IMR-90 (cell line): Measurements from ENCODE around the gene XRCC3. TPM values are rescaled to one million over a fixed set of nuclear protein-coding genes. Genes with fewer than 3 reads are reported as not detected.

Experiments
- ATAC-seq: fragments of 200-7000 bp; cut with Tn5 transposase; 2 replicates; pipeline ENCODE4 v1.9.1; 2020; ENCODE audit warnings: low read depth, mild to moderate bottlenecking, moderate library complexity
- BruUV-seq: library from RNA; stranded (reverse); fragments of 400-500 nt; replicated peaks from 2 replicates; lab custom pipeline; 2021; lab: Mats Ljungman, UMichigan
- CTCF ChIA-PET: fragments of 300-600 bp; formaldehyde crosslinking; extraction: SDS; loops from one replicate; lab custom pipeline; 2021; ENCODE audit warnings: antibody characterized with exemption; lab: Yijun Ruan, JAX
- POLR2A ChIA-PET: fragments of 300-600 bp; sonication (Branson Sonifier 250); formaldehyde crosslinking; loops from one replicate; lab custom pipeline; 2022; ENCODE audit warnings: antibody characterized with exemption; ENCODE audit not compliant: unreplicated experiment; lab: Charles Lee
- DNase-seq: peaks from one replicate; pipeline ENCODE4 v3.0.0; 2013
- H2AFZ ChIP-seq: replicated peaks from 2 replicates; pipeline ENCODE3; 2013; ENCODE audit warnings: low read length, mild to moderate bottlenecking; ENCODE audit not compliant: poor library complexity
- H2AK5ac ChIP-seq: 2 replicates; pipeline ENCODE4 v1.6.1; 2013; ENCODE audit warnings: low read depth, low read length, inconsistent platforms
- H2AK9ac ChIP-seq: replicated peaks from 2 replicates; pipeline ENCODE3; 2013; ENCODE audit warnings: mild to moderate bottlenecking, low read depth, low read length, moderate library complexity; ENCODE audit not compliant: poor library complexity
- H2BK120ac ChIP-seq: 2 replicates; pipeline ENCODE4 v1.6.1; 2013; ENCODE audit warnings: low read depth, low read length, inconsistent platforms
- H2BK15ac ChIP-seq: 3 replicates; pipeline ENCODE4 v1.6.1; 2013; ENCODE audit warnings: low read depth, low read length, inconsistent platforms
- H2BK20ac ChIP-seq: 2 replicates; pipeline ENCODE4 v1.6.1; 2013; ENCODE audit warnings: low read depth, mild to moderate bottlenecking, inconsistent platforms, low read length, moderate library complexity
- H2BK5ac ChIP-seq: 2 replicates; pipeline ENCODE4 v1.6.1; 2013; ENCODE audit warnings: mild to moderate bottlenecking, low read depth, low read length, inconsistent platforms; ENCODE audit not compliant: poor library complexity, severe bottlenecking
- H3K14ac ChIP-seq: replicated peaks from 2 replicates; pipeline ENCODE4 v1.6.1; 2013; ENCODE audit warnings: low read depth, low read length, inconsistent platforms
- H3K18ac ChIP-seq: 2 replicates; pipeline ENCODE4 v1.6.1; 2013; ENCODE audit warnings: low read depth, low read length, control low read depth
- H3K23ac ChIP-seq: 2 replicates; pipeline ENCODE4 v1.6.1; 2013; ENCODE audit warnings: low read depth, low read length, inconsistent platforms
- H3K27ac ChIP-seq: 2 replicates; pipeline ENCODE4 v1.5.1; 2013; ENCODE audit warnings: mild to moderate bottlenecking, control low read depth, low read length; ENCODE audit not compliant: insufficient read depth
- H3K27me3 ChIP-seq: 2 replicates; pipeline ENCODE4 v1.6.1; 2013; ENCODE audit warnings: low read length; ENCODE audit not compliant: control insufficient read depth, insufficient read depth
- H3K36me3 ChIP-seq: 2 replicates; pipeline ENCODE4 v1.6.1; 2013; ENCODE audit warnings: low read length, mixed read lengths; ENCODE audit not compliant: control insufficient read depth, insufficient read depth
- H3K4ac ChIP-seq: 2 replicates; pipeline ENCODE4 v1.6.1; 2013; ENCODE audit warnings: low read depth, low read length, inconsistent platforms
- H3K4me1 ChIP-seq: 2 replicates; pipeline ENCODE4 v1.6.1; 2013; ENCODE audit warnings: low read length, mixed read lengths; ENCODE audit not compliant: control insufficient read depth, insufficient read depth
- H3K4me2 ChIP-seq: 2 replicates; pipeline ENCODE4 v1.6.1; 2013; ENCODE audit warnings: low read depth, mild to moderate bottlenecking, control low read depth, low read length, moderate library complexity
- H3K4me3 ChIP-seq: 2 replicates; pipeline ENCODE4 v1.5.1; 2013; ENCODE audit warnings: low read depth, mild to moderate bottlenecking, control low read depth, low read length, moderate library complexity; ENCODE audit not compliant: insufficient read depth
- H3K56ac ChIP-seq: 2 replicates; pipeline ENCODE4 v1.6.1; 2013; ENCODE audit warnings: low read length, inconsistent platforms; ENCODE audit not compliant: insufficient read depth; ENCODE audit errors: extremely low read depth
- H3K79me1 ChIP-seq, 2 experiments: 2 replicates each; pipeline ENCODE4 v1.6.1; 2013; ENCODE audit warnings: low read length in 2 of 2, inconsistent platforms in 1 of 2, low read depth in 1 of 2
- H3K9ac ChIP-seq: 2 replicates; pipeline ENCODE4 v1.6.1; 2013; ENCODE audit warnings: low read depth, low read length, control low read depth
- H3K9me1 ChIP-seq: 2 replicates; pipeline ENCODE4 v1.6.1; 2013; ENCODE audit warnings: low read length, inconsistent platforms; ENCODE audit not compliant: insufficient read depth
- H3K9me3 ChIP-seq: 2 replicates; pipeline ENCODE4 v1.6.1; 2013; ENCODE audit warnings: low read length; ENCODE audit not compliant: control insufficient read depth, insufficient read depth
- H4K20me1 ChIP-seq: 2 replicates; pipeline ENCODE4 v1.6.1; 2013; ENCODE audit warnings: low read length, inconsistent platforms; ENCODE audit not compliant: insufficient read depth
- H4K5ac ChIP-seq: 2 replicates; pipeline ENCODE4 v1.6.1; 2013; ENCODE audit warnings: mild to moderate bottlenecking, low read depth, low read length, control low read depth
- H4K8ac ChIP-seq, 2 experiments: 2 replicates each; pipeline ENCODE4 v1.6.1; 2013; ENCODE audit warnings: low read depth in 2 of 2, low read length in 2 of 2, control low read depth in 1 of 2, inconsistent platforms in 1 of 2
- H4K91ac ChIP-seq: 2 replicates; pipeline ENCODE4 v1.6.1; 2013; ENCODE audit warnings: low read depth, low read length, inconsistent platforms; ENCODE audit not compliant: insufficient read depth
- ELK1 ChIP-seq: fragments of 150-350 bp; IDR thresholded peaks from 2 replicates; pipeline ENCODE4 v1.6.1; 2016; ENCODE audit warnings: low read depth, mild to moderate bottlenecking, low read length, moderate library complexity, borderline replicate concordance
- FOS ChIP-seq: fragments of 150-350 bp; IDR thresholded peaks from 2 replicates; pipeline ENCODE4 v1.6.1; 2016; ENCODE audit warnings: low read depth, low read length
- MAZ ChIP-seq: IDR thresholded peaks from 2 replicates; pipeline ENCODE4 v1.6.1; 2012; ENCODE audit warnings: low read depth, mild to moderate bottlenecking, low read length, improper control_type of control experiment, moderate library complexity, borderline replicate concordance
- NFE2L2 ChIP-seq: fragments of 150-350 bp; IDR thresholded peaks from 2 replicates; pipeline ENCODE4 v1.6.1; 2016; ENCODE audit warnings: low read depth, mild to moderate bottlenecking, low read length
- RCOR1 ChIP-seq: IDR thresholded peaks from 2 replicates; pipeline ENCODE4 v1.6.1; 2012; ENCODE audit warnings: mild to moderate bottlenecking, low read length, improper control_type of control experiment; ENCODE audit not compliant: insufficient replicate concordance
- RFX5 ChIP-seq: IDR thresholded peaks from 2 replicates; pipeline ENCODE4 v1.8.0; 2012; ENCODE audit warnings: low read depth, mild to moderate bottlenecking, low read length, moderate library complexity
- SMC3 ChIP-seq: fragments of 150-350 bp; IDR thresholded peaks from 2 replicates; pipeline ENCODE4 v1.6.1; 2016; ENCODE audit warnings: low read depth, mild to moderate bottlenecking, antibody characterized with exemption, low read length, moderate library complexity
- USF2 ChIP-seq: fragments of 150-350 bp; IDR thresholded peaks from 2 replicates; pipeline ENCODE4 v1.6.1; 2017; ENCODE audit warnings: mild to moderate bottlenecking, antibody characterized with exemption, low read length, low read depth
- WGBS, 2 experiments: methylation state at CpG; one replicate each; pipeline versions ENCODE4 v1.1.5 to v1.1.7; 2013; ENCODE audit warnings: missing lambda C conversion rate in 2 of 2; ENCODE audit not compliant: insufficient read length in 1 of 2; ENCODE audit errors: extremely low coverage in 2 of 2; 5-methylcytosine and 5-hydroxymethylcytosine counted together
- dilution Hi-C: fragments of 300-500 bp; cut with HindIII; formaldehyde crosslinking; loops from one replicate; pipeline ENCODE4 v1.14.3; 2018; ENCODE audit warnings: low sequenced_read_pairs; ENCODE audit not compliant: unreplicated experiment
- in situ Hi-C: fragments of 300-500 bp; cut with MboI; formaldehyde crosslinking; loops from 3 replicates; pipeline ENCODE4 v1.14.3; 2019; ENCODE audit warnings: low sequenced_read_pairs, inconsistent platforms, mixed read lengths
- intact Hi-C: fragments of 100-400 bp; cut with micrococcal nuclease; formaldehyde crosslinking; loops from 2 replicates; pipeline ENCODE4 v1.10.0; 2022
- polyA plus RNA-seq, 3 experiments: library from polyadenylated mRNA; depleted of rRNA; stranded (reverse); fragments of >200 nt; gene quantifications; 2 replicates each; pipeline ENCODE4 v1.2.3, GENCODE V29; 2012; ENCODE audit warnings: low replicate concordance in 1 of 3
- total RNA-seq: library from RNA; depleted of rRNA; stranded (reverse); fragments of >200 nt; gene quantifications from 2 replicates; pipeline ENCODE4 v1.2.3, GENCODE V29; 2012

The XRCC3 gene
- total and polyA plus RNA-seq, 2 of the 4 experiments (the other 2 are of a cell fraction): 8.1 to 9.5 TPM

GRCh38 chr14:103702095-103702494, 13.2 kb downstream of the XRCC3 start:
- POLR2A ChIA-PET: no interaction called here

More at GRCh38 chr14:103702095-103702494, 13.2 kb downstream of the XRCC3 start:
- WGBS, 2 experiments: 0% methylated on average over 1 of the region's 5 CpGs; no CpG with 5 or more reads in 1 of the 2 experiments
- BruUV-seq: no TSS peak
- Histone ChIP-seq H2BK5ac (no peak overlapping the region), H3K23ac (no peak overlapping the region), H3K4me2 (no peak overlapping the region), H3K9ac (no peak overlapping the region), H2BK120ac (no peak overlapping the region), H3K9me1 (peaks cover 3% of the 10 kb centered on the region; the same call in 1 of the 2 replicates), H2AK5ac (no peak overlapping the region), H3K4ac (no peak overlapping the region), H4K8ac (no peak overlapping the region), H3K27ac (no peak overlapping the region), H2AK9ac (no peak overlapping the region), H2BK20ac (no peak overlapping the region), H3K4me3 (no peak overlapping the region), H4K20me1 (peaks cover 46% of the 10 kb centered on the region), H2AFZ (no peak overlapping the region), H3K14ac (no peak overlapping the region), H4K91ac (no peak overlapping the region), H4K5ac (no peak overlapping the region), H3K4me1 (peaks cover 2% of the 10 kb centered on the region; the same call in 1 of the 2 replicates), H2BK15ac (no peak overlapping the region), H3K56ac (no peak overlapping the region), H3K36me3 (peaks cover 71% of the 10 kb centered on the region), H3K27me3 (no peaks in the 10 kb centered on the region), H3K18ac (no peak overlapping the region), H3K9me3 (no peaks in the 10 kb centered on the region), H3K79me1 (peaks cover 25 to 74% of the 10 kb centered on the region in 2 experiments; a peak in 3 of 4 replicates)
- ATAC-seq: no peak
- no peak for DNase-seq
- dilution Hi-C loops: no loop called here
- CTCF ChIA-PET: interaction anchor here (1.0 kb wide), 1 partner anchor 11 kb away, joined by 4 read pairs; no protein-coding TSS in a partner anchor
- in situ Hi-C loops: no loop called here
- intact Hi-C loops: no loop called here
- TF ChIP-seq RCOR1 (no peak), SMC3 (no peak), FOS (no peak), MAZ (no peak), ELK1 (no peak), USF2 (no peak), RFX5 (no peak), NFE2L2 (no peak)
